ENCODE data around the gene EXO5.
"Not testable (repeated sequence)": the region's sequence is repeated elsewhere in the genome, so short reads cannot be mapped to it uniquely, and the experiment has no call there.

Gene EXO5

DNA sequence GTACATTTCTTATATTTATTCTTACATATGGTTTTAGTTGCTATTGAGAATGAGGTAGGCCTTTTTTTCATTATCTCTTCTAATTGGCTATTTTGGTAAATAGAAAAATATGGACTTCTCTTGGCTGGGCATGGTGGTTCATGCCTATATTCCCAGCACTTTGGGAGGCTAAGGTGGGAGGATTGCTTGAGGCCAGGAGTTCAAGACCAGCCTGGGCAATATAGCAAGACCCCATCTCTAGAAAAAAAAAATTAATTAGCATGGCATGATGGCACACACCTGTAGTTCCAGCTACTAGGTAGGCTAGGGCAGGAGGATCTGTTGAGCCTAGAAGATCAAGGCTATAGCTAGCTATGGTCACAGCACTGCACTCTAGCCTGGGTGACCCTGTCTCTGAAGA is 26.0 kb downstream of the EXO5 start:
- peaks cover 27% of the 10 kb centered on the region for H3K36me3 Mint-ChIP-seq (ENCODE audit: low read depth)
- no peaks in the 10 kb centered on the region for H3K27me3 Mint-ChIP-seq (ENCODE audit: low read depth)
- no peak overlapping the region for H3K4me3 Mint-ChIP-seq
- H3K27ac Mint-ChIP-seq: no peak overlapping the region
- TF ChIP-seq, protein P1, sequence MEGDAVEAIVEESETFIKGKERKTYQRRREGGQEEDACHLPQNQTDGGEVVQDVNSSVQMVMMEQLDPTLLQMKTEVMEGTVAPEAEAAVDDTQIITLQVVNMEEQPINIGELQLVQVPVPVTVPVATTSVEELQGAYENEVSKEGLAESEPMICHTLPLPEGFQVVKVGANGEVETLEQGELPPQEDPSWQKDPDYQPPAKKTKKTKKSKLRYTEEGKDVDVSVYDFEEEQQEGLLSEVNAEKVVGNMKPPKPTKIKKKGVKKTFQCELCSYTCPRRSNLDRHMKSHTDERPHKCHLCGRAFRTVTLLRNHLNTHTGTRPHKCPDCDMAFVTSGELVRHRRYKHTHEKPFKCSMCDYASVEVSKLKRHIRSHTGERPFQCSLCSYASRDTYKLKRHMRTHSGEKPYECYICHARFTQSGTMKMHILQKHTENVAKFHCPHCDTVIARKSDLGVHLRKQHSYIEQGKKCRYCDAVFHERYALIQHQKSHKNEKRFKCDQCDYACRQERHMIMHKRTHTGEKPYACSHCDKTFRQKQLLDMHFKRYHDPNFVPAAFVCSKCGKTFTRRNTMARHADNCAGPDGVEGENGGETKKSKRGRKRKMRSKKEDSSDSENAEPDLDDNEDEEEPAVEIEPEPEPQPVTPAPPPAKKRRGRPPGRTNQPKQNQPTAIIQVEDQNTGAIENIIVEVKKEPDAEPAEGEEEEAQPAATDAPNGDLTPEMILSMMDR (IDR thresholded peaks at IDR 0.05; ENCODE audit: unreplicated experiment in 3 of 3): no peak
- peaks cover 13% of the 10 kb centered on the region for H3K9me3 Mint-ChIP-seq
- peaks cover 26% of the 10 kb centered on the region for H3K4me1 Mint-ChIP-seq

DNA sequence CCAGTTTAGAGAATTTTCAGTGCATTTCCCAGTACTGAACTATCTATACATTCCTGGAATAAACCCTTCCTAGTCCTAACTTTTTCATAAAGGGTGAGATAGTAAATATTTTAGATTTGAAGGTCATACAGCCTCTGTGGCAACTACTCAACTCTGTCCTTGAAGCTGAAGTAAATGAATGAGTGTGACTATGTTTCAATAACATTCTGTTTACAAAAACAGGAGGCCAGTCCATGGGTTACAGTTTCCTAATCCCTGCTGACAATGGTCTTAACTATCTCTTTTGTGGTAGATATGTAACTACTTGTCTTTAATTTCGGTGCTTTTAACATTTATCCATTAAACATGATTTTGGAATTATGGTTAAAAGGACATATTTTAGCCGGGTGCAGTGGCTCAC is 27.2 kb downstream of the EXO5 start:
- Mint-ChIP-seq H3K36me3 (ENCODE audit: low read depth) (peaks cover 34% of the 10 kb centered on the region), H3K4me3 (no peak overlapping the region), H3K4me1 (peaks cover 25% of the 10 kb centered on the region), H3K27me3 (ENCODE audit: low read depth) (no peaks in the 10 kb centered on the region), H3K27ac (no peak overlapping the region), H3K9me3 (peaks cover 10% of the 10 kb centered on the region)
- TF ChIP-seq, protein P1 (IDR thresholded peaks at IDR 0.05; ENCODE audit: unreplicated experiment in 3 of 3): no peak

DNA sequence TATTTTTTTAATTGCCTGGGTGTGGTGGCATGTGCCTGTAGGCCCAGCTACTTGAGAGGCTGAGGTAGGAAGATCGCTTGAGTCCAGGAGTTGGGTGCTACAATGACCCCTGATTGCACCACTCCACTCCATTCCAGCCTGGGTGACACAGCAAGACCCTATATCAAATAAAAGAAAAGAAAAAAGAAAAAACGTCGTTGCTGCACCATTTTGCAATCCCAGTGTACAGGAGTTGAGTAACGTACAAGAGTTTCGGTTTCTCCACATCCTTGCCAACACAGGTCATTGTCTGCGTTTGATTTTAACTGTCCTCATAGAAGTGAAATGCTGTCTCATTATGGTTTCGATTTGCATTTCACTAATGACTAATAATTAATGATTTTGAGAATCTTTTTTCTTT is 30.8 kb downstream of the EXO5 start:
- peaks cover 4% of the 10 kb centered on the region for H3K9me3 Mint-ChIP-seq
- no peaks in the 10 kb centered on the region for H3K4me1 Mint-ChIP-seq
- TF ChIP-seq, protein P1 (IDR thresholded peaks at IDR 0.05; ENCODE audit: unreplicated experiment in 3 of 3): no peak
- H3K27me3 Mint-ChIP-seq (ENCODE audit: low read depth): no peaks in the 10 kb centered on the region
- H3K27ac Mint-ChIP-seq: no peak overlapping the region
- H3K36me3 Mint-ChIP-seq (ENCODE audit: low read depth): peaks cover 53% of the 10 kb centered on the region
- H3K4me3 Mint-ChIP-seq: no peak overlapping the region

DNA sequence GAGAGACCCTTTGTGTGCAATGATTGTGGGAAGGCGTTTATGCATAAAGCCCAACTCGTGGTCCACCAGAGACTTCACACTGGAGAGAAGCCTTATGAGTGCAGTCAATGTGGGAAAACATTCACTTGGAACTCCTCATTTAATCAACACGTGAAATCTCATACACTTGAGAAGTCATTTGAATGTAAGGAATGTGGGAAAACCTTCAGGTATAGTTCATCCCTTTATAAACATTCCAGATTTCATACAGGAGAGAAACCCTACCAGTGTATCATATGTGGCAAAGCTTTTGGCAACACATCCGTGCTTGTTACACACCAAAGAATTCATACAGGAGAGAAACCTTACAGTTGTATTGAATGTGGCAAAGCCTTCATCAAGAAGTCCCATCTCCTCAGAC is 38.4 kb downstream of the EXO5 start:
- Mint-ChIP-seq H3K36me3 (ENCODE audit: low read depth) (peaks cover 60% of the 10 kb centered on the region), H3K4me3 (no peak overlapping the region), H3K4me1 (no peaks in the 10 kb centered on the region), H3K9me3 (peaks cover 22% of the 10 kb centered on the region), H3K27me3 (ENCODE audit: low read depth) (no peaks in the 10 kb centered on the region), H3K27ac (no peak overlapping the region)
- TF ChIP-seq, protein P1 (IDR thresholded peaks at IDR 0.05; ENCODE audit: unreplicated experiment in 3 of 3): no peak

DNA sequence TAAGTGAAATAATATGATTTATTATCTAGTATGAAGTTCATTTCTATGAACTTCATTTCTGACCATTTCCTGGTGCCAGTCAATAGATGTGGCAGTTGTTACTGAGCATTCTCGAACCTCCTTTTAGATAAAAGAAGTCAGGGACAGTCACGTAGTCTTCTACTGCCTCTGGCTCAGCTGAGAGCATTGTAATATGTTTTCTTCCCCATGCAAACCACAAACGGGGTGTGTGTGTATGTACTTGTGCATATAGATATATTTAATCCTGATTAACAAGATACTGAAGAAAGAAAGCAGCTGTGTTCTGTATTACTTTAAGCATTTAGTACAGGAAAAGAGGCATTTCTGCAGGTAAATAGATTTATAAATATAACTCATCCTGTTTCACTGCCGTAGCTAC is 44.5 kb downstream of the EXO5 start:
- peaks cover 5% of the 10 kb centered on the region for H3K36me3 Mint-ChIP-seq (ENCODE audit: low read depth)
- H3K27me3 Mint-ChIP-seq (ENCODE audit: low read depth): no peaks in the 10 kb centered on the region
- no peak overlapping the region for H3K4me3 Mint-ChIP-seq
- H3K27ac Mint-ChIP-seq: no peak overlapping the region
- no peaks in the 10 kb centered on the region for H3K4me1 Mint-ChIP-seq
- H3K9me3 Mint-ChIP-seq: no peaks in the 10 kb centered on the region
- TF ChIP-seq, protein P1 (IDR thresholded peaks at IDR 0.05; ENCODE audit: unreplicated experiment in 3 of 3): no peak

DNA sequence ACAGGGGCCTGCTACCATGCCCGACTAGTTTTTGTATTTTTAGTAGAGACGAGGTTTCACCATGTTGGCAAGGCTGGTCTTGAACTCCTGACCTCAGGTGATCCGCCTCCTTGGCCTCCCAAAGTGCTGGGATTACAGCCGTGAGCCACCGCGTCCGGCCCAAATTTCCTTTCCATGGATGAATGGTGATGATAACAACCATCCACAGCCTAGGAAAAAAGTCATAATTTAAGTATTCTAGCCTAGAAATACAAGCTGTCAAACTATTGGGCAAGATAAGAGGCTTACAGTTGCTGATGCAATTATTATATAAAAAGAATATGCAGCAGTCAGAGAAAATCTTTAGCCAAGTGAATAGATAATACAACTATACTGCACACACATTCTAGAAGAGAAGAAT is 46.2 kb downstream of the EXO5 start:
- not testable (repeated sequence) for H3K27me3 Mint-ChIP-seq (ENCODE audit: low read depth); H3K4me1 Mint-ChIP-seq; H3K36me3 Mint-ChIP-seq (ENCODE audit: low read depth); H3K4me3 Mint-ChIP-seq; H3K9me3 Mint-ChIP-seq; H3K27ac Mint-ChIP-seq

Data from nephron (organoid).